Measurements from ENCODE around the gene EML4. TPM values are rescaled to one million over a fixed set of nuclear protein-coding genes. Genes with fewer than 3 reads are reported as not detected.
"Not testable (repeated sequence)": the region's sequence is repeated elsewhere in the genome, so short reads cannot be mapped to it uniquely, and the experiment has no call there.

EML4 gene
- total RNA-seq, 1 donor from 2014 or later = 41.1 TPM

- Mint-ChIP-seq H3K36me3 (ENCODE audit: unreplicated experiment) (no peaks in the 10 kb centered on the region), H3K9me3 (ENCODE audit: unreplicated experiment) (no peaks in the 10 kb centered on the region), H3K27ac (ENCODE audit: unreplicated experiment) (peak overlapping the region; percentile 65), H3K4me1 (ENCODE audit: unreplicated experiment) (peaks cover 59% of the 10 kb centered on the region), H3K27me3 (ENCODE audit: unreplicated experiment) (no peaks in the 10 kb centered on the region), H3K4me3 (ENCODE audit: unreplicated experiment) (no peak overlapping the region)
- TF ChIP-seq, protein P1, sequence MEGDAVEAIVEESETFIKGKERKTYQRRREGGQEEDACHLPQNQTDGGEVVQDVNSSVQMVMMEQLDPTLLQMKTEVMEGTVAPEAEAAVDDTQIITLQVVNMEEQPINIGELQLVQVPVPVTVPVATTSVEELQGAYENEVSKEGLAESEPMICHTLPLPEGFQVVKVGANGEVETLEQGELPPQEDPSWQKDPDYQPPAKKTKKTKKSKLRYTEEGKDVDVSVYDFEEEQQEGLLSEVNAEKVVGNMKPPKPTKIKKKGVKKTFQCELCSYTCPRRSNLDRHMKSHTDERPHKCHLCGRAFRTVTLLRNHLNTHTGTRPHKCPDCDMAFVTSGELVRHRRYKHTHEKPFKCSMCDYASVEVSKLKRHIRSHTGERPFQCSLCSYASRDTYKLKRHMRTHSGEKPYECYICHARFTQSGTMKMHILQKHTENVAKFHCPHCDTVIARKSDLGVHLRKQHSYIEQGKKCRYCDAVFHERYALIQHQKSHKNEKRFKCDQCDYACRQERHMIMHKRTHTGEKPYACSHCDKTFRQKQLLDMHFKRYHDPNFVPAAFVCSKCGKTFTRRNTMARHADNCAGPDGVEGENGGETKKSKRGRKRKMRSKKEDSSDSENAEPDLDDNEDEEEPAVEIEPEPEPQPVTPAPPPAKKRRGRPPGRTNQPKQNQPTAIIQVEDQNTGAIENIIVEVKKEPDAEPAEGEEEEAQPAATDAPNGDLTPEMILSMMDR (IDR thresholded peaks at IDR 0.05) = no peak
- peak; percentile 8 for DNase-seq (ENCODE audit: extremely low spot score, unreplicated experiment)
Observed at GRCh38 chr2:42132191-42132965, 36.8 kb upstream of the EML4 start.

DNA sequence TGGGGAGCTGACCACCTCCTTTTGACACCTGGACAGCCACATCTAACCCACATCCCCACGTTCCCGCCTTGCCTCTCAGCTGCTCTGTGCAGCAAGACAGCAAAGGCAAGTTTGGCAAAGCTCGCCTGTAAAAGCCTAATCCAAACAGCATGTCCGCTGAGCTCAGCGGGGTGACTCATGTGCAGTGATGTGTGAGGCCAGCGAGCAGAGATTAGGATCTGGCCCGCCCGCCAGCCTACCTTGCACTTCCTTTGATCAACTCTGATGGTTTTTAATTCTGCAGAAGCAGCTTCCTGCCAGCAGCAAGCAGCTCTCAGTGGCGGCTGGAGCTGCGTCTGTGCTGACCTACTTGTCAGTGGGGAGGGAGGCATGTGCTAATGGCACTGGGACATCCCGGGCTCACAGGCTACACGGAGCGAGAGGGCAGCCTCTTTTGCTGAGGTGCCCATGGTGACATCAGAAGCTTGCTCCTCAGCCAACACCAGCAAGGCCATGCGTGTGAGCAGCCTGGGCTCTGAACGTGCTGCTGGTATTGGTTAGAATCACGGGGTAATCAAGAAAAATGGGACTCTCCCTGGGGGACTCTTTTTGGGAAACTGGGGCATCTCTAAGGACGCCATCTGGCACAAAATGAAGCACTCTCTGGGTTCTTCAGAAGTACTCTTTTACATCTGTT, 36.0 kb upstream of the EML4 start:
- H3K27me3 Mint-ChIP-seq (ENCODE audit: unreplicated experiment) = no peaks in the 10 kb centered on the region
- peak overlapping the region; percentile 65 for H3K27ac Mint-ChIP-seq (ENCODE audit: unreplicated experiment)
- H3K4me1 Mint-ChIP-seq (ENCODE audit: unreplicated experiment) = peaks cover 65% of the 10 kb centered on the region
- peak; percentile 81 for DNase-seq (ENCODE audit: extremely low spot score, unreplicated experiment)
- TF ChIP-seq, protein P1 (IDR thresholded peaks at IDR 0.05) = no peak
- peaks cover under 1% of the 10 kb centered on the region for H3K9me3 Mint-ChIP-seq (ENCODE audit: unreplicated experiment)
- no peaks in the 10 kb centered on the region for H3K36me3 Mint-ChIP-seq (ENCODE audit: unreplicated experiment)
- H3K4me3 Mint-ChIP-seq (ENCODE audit: unreplicated experiment) = no peak overlapping the region

GRCh38 chr2:42133771-42134195, 35.4 kb upstream of the EML4 start:
- no peak overlapping the region for H3K4me3 Mint-ChIP-seq (ENCODE audit: unreplicated experiment)
- H3K27me3 Mint-ChIP-seq (ENCODE audit: unreplicated experiment) = no peaks in the 10 kb centered on the region
- TF ChIP-seq, protein P1 (IDR thresholded peaks at IDR 0.05) = no peak
- H3K27ac Mint-ChIP-seq (ENCODE audit: unreplicated experiment) = peak overlapping the region; percentile 65
- peak; percentile 57 for DNase-seq (ENCODE audit: extremely low spot score, unreplicated experiment)
- H3K9me3 Mint-ChIP-seq (ENCODE audit: unreplicated experiment) = peaks cover 5% of the 10 kb centered on the region
- H3K4me1 Mint-ChIP-seq (ENCODE audit: unreplicated experiment) = peaks cover 65% of the 10 kb centered on the region
- H3K36me3 Mint-ChIP-seq (ENCODE audit: unreplicated experiment) = no peaks in the 10 kb centered on the region

DNA sequence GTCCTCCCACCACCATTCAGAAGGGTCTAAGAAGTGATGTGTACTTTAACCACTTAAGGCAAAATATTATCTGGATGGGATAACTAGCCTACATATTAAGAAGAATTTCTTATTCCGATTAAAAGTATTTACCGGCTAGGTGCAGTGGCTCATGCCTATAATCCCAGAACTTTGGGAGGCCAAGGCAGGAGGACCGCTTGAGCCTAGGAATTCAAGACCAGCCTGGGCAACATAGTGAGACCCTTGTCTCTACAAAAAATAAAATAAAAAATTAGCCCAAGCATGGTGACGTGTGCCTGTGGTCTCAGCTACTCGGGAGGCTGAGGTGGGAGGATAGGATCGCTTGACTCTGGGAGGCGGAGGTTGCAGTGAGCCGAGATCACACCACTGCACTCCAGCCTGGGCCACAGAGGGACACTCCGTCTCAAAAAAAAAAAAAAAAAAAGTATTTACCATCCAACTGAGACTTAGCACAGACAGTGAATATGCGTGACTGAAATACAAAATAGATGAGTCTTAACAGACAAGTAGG, 34.7 kb upstream of the EML4 start:
- not testable (repeated sequence) for H3K4me3 Mint-ChIP-seq (ENCODE audit: unreplicated experiment); H3K36me3 Mint-ChIP-seq (ENCODE audit: unreplicated experiment); H3K27me3 Mint-ChIP-seq (ENCODE audit: unreplicated experiment); H3K27ac Mint-ChIP-seq (ENCODE audit: unreplicated experiment); DNase-seq (ENCODE audit: extremely low spot score, unreplicated experiment); H3K9me3 Mint-ChIP-seq (ENCODE audit: unreplicated experiment)
- peaks cover 64% of the 10 kb centered on the region for H3K4me1 Mint-ChIP-seq (ENCODE audit: unreplicated experiment)

DNA sequence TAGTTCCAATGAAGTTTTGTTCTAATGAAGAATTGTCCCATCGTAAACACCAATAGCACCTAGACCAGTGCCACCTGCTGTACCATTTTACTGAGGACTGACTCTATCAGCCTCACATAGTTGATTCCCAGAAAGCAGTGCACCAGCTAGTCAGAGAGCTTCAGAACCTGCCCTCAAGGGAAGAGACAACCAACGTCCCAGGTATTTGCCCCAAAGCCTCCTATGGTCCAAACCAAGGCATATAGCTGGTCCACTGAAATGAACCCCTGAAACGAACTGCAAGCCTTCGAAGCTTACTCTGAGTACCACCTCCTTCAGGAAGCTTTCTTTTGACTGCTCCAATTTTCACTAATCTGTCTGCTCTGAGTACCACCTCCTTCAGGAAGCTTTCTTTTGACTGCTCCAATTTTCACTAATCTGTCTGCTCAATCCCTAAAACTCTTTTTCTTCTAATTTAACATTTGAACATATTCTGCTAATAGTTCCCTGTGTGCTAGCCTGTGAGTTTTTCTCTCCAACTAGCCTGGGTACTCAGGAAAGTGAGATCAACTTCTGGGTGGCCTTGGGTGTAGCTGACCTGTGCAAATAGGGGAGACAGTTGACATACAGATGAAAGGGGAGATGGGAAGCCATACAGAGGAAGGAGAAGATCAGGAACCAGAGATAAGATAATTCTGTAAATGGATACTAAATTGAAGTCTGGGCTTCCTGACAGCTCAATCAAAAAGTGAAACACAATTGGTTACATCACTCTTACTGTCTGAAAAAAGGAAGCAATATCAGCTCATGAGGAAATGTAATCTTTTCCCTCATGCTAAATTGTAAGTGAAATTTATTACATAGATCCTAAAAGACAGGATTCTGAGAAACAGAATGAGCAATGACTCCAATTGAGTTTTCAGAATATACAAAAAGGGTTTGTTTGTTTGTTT, 33.5 kb upstream of the EML4 start:
- Mint-ChIP-seq H3K4me1 (ENCODE audit: unreplicated experiment) (peaks cover 68% of the 10 kb centered on the region), H3K36me3 (ENCODE audit: unreplicated experiment) (no peaks in the 10 kb centered on the region), H3K27me3 (ENCODE audit: unreplicated experiment) (no peaks in the 10 kb centered on the region), H3K9me3 (ENCODE audit: unreplicated experiment) (peaks cover 5% of the 10 kb centered on the region), H3K27ac (ENCODE audit: unreplicated experiment) (no peak overlapping the region), H3K4me3 (ENCODE audit: unreplicated experiment) (no peak overlapping the region)
- TF ChIP-seq, protein P1 (IDR thresholded peaks at IDR 0.05) = no peak
- peak; percentile 21 for DNase-seq (ENCODE audit: extremely low spot score, unreplicated experiment)
